Kidney epithelial cell (primary cell): ENCODE data around the gene RAC3. TPM values are rescaled to one million over a fixed set of nuclear protein-coding genes. Genes with fewer than 3 reads are reported as not detected.

Source experiments
- DNase-seq: peaks from one replicate; pipeline ENCODE4 v3.0.0-alpha.2; 2010; ENCODE audit warnings: low read depth
- H3K27me3 ChIP-seq: 2 replicates; pipeline ENCODE4 v1.6.0; 2011; ENCODE audit warnings: low read length; ENCODE audit not compliant: control insufficient read depth, insufficient read depth
- H3K36me3 ChIP-seq: 2 replicates; pipeline ENCODE4 v1.5.1; 2011; ENCODE audit warnings: low read length; ENCODE audit not compliant: control insufficient read depth, insufficient read depth
- H3K4me3 ChIP-seq: 2 replicates; pipeline ENCODE4 v1.5.1; 2011; ENCODE audit warnings: low read depth, mild to moderate bottlenecking, control low read depth, low read length
- total RNA-seq: library from RNA; depleted of rRNA; stranded (reverse); fragments of >200 nt; gene quantifications from 2 replicates; pipeline ENCODE4 v1.2.3, GENCODE V29; 2015
- TF ChIP-seq, protein P1 (sequence below): IDR thresholded peaks from 2 replicates; pipeline ENCODE4 v1.5.1; 2011; ENCODE audit warnings: mild to moderate bottlenecking, moderate library complexity, low read length, control low read depth, inconsistent platforms; ENCODE audit not compliant: insufficient read depth, poor library complexity, severe bottlenecking

RAC3 gene
- total RNA-seq, 1 donor from 2014 or later, result 57.4 TPM

DNA sequence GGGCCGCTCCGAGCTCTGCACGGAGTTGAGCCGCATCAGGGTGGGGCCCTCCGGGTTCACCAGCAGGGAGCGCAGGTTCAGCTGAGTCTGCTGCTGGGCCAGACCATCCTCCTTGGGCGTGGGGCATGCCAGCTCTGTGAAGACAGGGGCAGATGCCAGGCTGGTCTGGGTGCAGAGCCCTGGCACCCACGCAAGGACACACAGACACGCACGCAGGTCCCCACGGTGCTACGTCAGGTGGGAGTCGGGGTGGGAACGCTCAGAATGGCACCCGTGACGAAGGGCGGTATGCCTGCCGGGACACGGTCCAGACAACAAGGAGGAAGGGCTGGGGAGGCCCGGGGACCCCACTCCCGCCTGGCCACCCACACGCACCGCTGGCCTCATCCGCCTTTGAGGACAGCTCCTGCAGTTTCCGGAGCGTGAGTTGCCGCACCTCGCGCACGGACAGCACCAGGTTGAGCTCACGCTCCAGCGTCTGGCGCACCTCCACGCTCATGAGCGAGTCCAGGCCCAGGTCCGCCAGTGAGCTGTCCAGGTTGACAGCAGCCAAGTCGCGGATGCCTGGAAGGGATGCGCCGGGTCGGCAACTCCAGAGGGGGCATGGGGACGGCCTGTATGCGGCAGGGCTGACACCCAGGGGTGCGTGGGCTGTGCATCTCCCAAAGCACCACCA is 49.4 kb downstream of the RAC3 start:
- H3K36me3 ChIP-seq, result peaks cover 11% of the 10 kb centered on the region

GRCh38 chr17:82081546-82081945 is 50.1 kb downstream of the RAC3 start:
- DNase-seq, result no peak
- Histone ChIP-seq H3K36me3 (peaks cover 11% of the 10 kb centered on the region), H3K4me3 (no peak overlapping the region), H3K27me3 (no peaks in the 10 kb centered on the region)
- TF ChIP-seq, protein P1, sequence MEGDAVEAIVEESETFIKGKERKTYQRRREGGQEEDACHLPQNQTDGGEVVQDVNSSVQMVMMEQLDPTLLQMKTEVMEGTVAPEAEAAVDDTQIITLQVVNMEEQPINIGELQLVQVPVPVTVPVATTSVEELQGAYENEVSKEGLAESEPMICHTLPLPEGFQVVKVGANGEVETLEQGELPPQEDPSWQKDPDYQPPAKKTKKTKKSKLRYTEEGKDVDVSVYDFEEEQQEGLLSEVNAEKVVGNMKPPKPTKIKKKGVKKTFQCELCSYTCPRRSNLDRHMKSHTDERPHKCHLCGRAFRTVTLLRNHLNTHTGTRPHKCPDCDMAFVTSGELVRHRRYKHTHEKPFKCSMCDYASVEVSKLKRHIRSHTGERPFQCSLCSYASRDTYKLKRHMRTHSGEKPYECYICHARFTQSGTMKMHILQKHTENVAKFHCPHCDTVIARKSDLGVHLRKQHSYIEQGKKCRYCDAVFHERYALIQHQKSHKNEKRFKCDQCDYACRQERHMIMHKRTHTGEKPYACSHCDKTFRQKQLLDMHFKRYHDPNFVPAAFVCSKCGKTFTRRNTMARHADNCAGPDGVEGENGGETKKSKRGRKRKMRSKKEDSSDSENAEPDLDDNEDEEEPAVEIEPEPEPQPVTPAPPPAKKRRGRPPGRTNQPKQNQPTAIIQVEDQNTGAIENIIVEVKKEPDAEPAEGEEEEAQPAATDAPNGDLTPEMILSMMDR, result no peak

More for the DNA sequence above, 49.4 kb downstream of the RAC3 start:
- H3K4me3 ChIP-seq, result no peak overlapping the region
- H3K27me3 ChIP-seq, result no peaks in the 10 kb centered on the region
- TF ChIP-seq, protein P1, result no peak
- DNase-seq, result no peak

DNA sequence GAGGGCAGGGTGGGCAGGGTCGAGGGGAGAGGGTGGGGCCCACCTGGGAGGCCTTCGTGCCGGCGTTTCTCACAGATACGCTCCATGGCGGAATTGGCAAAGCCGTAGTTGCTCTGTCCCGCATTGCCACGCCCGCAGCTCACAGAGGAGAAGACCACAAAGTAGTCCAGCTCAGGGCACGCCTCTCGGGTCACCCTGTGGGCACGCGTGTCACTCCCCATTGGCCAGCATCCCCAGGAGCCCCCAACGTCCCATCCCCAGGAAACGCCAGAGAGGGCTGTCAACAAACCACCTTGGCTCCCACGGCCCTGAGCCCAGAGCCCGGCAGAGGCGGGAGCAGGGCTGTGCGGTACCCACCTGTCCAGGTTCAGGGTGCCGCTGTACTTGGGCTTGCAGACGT is 50.5 kb downstream of the RAC3 start:
- TF ChIP-seq, protein P1, result no peak
- DNase-seq, result no peak
- H3K36me3 ChIP-seq, result peaks cover 11% of the 10 kb centered on the region

GRCh38 chr17:82082456-82082855 is 51.0 kb downstream of the RAC3 start:
- Histone ChIP-seq H3K4me3 (no peak overlapping the region), H3K27me3 (no peaks in the 10 kb centered on the region), H3K36me3 (peaks cover 11% of the 10 kb centered on the region)
- DNase-seq, result no peak
- TF ChIP-seq, protein P1, result no peak

More for the DNA sequence above, 50.5 kb downstream of the RAC3 start:
- Histone ChIP-seq H3K27me3 (no peaks in the 10 kb centered on the region), H3K4me3 (no peak overlapping the region)

- TF ChIP-seq, protein P1, result no peak
- Histone ChIP-seq H3K4me3 (no peak overlapping the region), H3K27me3 (no peaks in the 10 kb centered on the region), H3K36me3 (peaks cover 11% of the 10 kb centered on the region)
- DNase-seq, result no peak
These were observed 51.5 kb downstream of the RAC3 start for GRCh38 chr17:82083009-82083408.

Other genes with a start within 250 kb of the RAC3 start
- gene GCGR, start 227.5 kb upstream of the RAC3 start, total RNA-seq, result not detected in 2 replicates
- 131 and 137 TPM in 2 replicates for gene MCRIP1, start 198.4 kb upstream of the RAC3 start, total RNA-seq
- 0.38 TPM in 1 of 2 replicates, not detected in the other for gene PPP1R27, start 196.6 kb upstream of the RAC3 start, total RNA-seq
- 870 and 1,165 TPM in 2 replicates for gene P4HB, start 171.1 kb upstream of the RAC3 start, total RNA-seq
- gene ARHGDIA, start 160.3 kb upstream of the RAC3 start, total RNA-seq, result 243 and 355 TPM in 2 replicates
- gene ALYREF, start 140.1 kb upstream of the RAC3 start, total RNA-seq, result 143 and 151 TPM in 2 replicates
- gene ANAPC11, start 140.0 kb upstream of the RAC3 start, total RNA-seq, result 205 and 232 TPM in 2 replicates
- gene NPB, start 129.4 kb upstream of the RAC3 start, total RNA-seq, result 1.2 and 1.9 TPM in 2 replicates
- 30.4 and 41.1 TPM in 2 replicates for gene PCYT2, start 120.3 kb upstream of the RAC3 start, total RNA-seq
- 26.4 and 31.3 TPM in 2 replicates for gene SIRT7, start 113.5 kb upstream of the RAC3 start, total RNA-seq
- 39.7 and 41.1 TPM in 2 replicates for gene MAFG, start 103.9 kb upstream of the RAC3 start, total RNA-seq
- 132 and 166 TPM in 2 replicates for gene PYCR1, start 94.4 kb upstream of the RAC3 start, total RNA-seq
- not detected in 2 replicates for gene MYADML2, start 84.4 kb upstream of the RAC3 start, total RNA-seq
- 0.17 TPM in 1 of 2 replicates, not detected in the other for gene NOTUM, start 70.5 kb upstream of the RAC3 start, total RNA-seq
- gene ASPSCR1, start 54.0 kb upstream of the RAC3 start, total RNA-seq, result 19.5 and 26.8 TPM in 2 replicates
- 61.3 and 62.3 TPM in 2 replicates for gene CENPX, start 8.8 kb upstream of the RAC3 start, total RNA-seq
- gene LRRC45, start 8.4 kb upstream of the RAC3 start, total RNA-seq, result 16.1 and 22.2 TPM in 2 replicates
- gene DCXR, start 6.0 kb downstream of the RAC3 start, total RNA-seq, result 70.8 and 73.6 TPM in 2 replicates
- gene RFNG, start 20.1 kb downstream of the RAC3 start, total RNA-seq, result 72.3 and 112 TPM in 2 replicates
- 150 and 163 TPM in 2 replicates for gene GPS1, start 20.2 kb downstream of the RAC3 start, total RNA-seq
- gene DUS1L, start 34.1 kb downstream of the RAC3 start, total RNA-seq, result 147 and 177 TPM in 2 replicates
- gene FASN, start 66.6 kb downstream of the RAC3 start, total RNA-seq, result 202 and 249 TPM in 2 replicates
- gene CCDC57, start 181.2 kb downstream of the RAC3 start, total RNA-seq, result 25.5 and 27.5 TPM in 2 replicates
- gene SLC16A3, start 197.4 kb downstream of the RAC3 start, total RNA-seq, result 83.4 and 85.3 TPM in 2 replicates
- gene CSNK1D, start 242.0 kb downstream of the RAC3 start, total RNA-seq, result 55.1 and 61.7 TPM in 2 replicates